ENCODE data around the gene PLXNA4.

GRCh38 chr7:132251327-132251659 lies 325.0 kb downstream of the PLXNA4 start:
- TF ChIP-seq LEF1 (IDR thresholded peaks at IDR 0.05; ENCODE audit: borderline replicate concordance) (no peak), FOXM1 (IDR thresholded peaks at IDR 0.05; ENCODE audit: borderline replicate concordance) (no peak), FOXK2 (IDR thresholded peaks at IDR 0.05) (no peak)
